Testis (tissue), 3 donors: ENCODE results near the gene KLHDC4. TPM values are rescaled to one million over a fixed set of nuclear protein-coding genes. Genes with fewer than 3 reads are reported as not detected.

ENCODE experiments used
- DNase-seq: peaks from one replicate; pipeline ENCODE4 v3.0.0-alpha.2; 2019
- H3K27ac ChIP-seq, 2 donors: fragments of 200-600 bp; sonication (generic); one replicate each; pipeline ENCODE4 v1.5.1; 2019
- H3K27me3 ChIP-seq: fragments of 200-600 bp; sonication (generic); one replicate; pipeline ENCODE4 v1.5.1; 2019
- H3K36me3 ChIP-seq: fragments of 200-600 bp; sonication (generic); one replicate; pipeline ENCODE4 v1.5.1; 2017; ENCODE audit warnings: low read depth; ENCODE audit errors: missing control alignments
- H3K4me1 ChIP-seq: fragments of 200-600 bp; sonication (generic); one replicate; pipeline ENCODE4 v1.5.1; 2019
- H3K4me3 ChIP-seq, 2 donors: fragments of 200-600 bp; sonication (generic); one replicate each; pipeline ENCODE4 v1.5.1; 2017 to 2019
- H3K9me3 ChIP-seq: fragments of 200-600 bp; sonication (generic); one replicate; pipeline ENCODE4 v1.5.1; 2017
- CTCF ChIP-seq, 3 experiments: fragments of 450-650 bp in 2 of 3; fragments of 200-600 bp in 1 of 3; sonication (generic) in 1 of 3; IDR thresholded peaks; one replicate each; pipeline ENCODE4 v1.5.1; 2016 to 2019; ENCODE audit warnings: antibody characterized with exemption in 3 of 3, mild to moderate bottlenecking in 2 of 3, moderate library complexity in 1 of 3
- POLR2A ChIP-seq: fragments of 450-650 bp; IDR thresholded peaks from one replicate; pipeline ENCODE4 v1.6.1; 2017; ENCODE audit warnings: antibody characterized with exemption, mild to moderate bottlenecking, moderate library complexity
- WGBS, 2 donors: methylation state at CpG; one replicate each; pipeline ENCODE4 v1.1.5; 2018; 5-methylcytosine and 5-hydroxymethylcytosine counted together
- intact Hi-C: fragments of 100-400 bp; cut with DNase I; formaldehyde crosslinking; loops from one replicate; pipeline ENCODE4 v1.15.1; 2023; ENCODE audit warnings: low total_unique reads
- polyA plus RNA-seq: library from polyadenylated mRNA; stranded (reverse); fragments of 350-450 nt; fragmentation: Illumina TruSeq; extraction: RNeasy Lipid Tissue Mini Kit (QIAGEN cat#74804); gene quantifications from one replicate; pipeline ENCODE4 v1.2.3, GENCODE V29; 2014; ENCODE audit warnings: low read depth, low replicate concordance; ENCODE audit not compliant: insufficient read depth
- total RNA-seq, 2 donors: library from RNA; depleted of rRNA; stranded (reverse); fragments of >200 nt; gene quantifications; one replicate each; pipeline ENCODE4 v1.2.3, GENCODE V29; 2016

KLHDC4 gene
- total and polyA plus RNA-seq, 3 donors from 2014 or later, result 60.6 to 130 (median 79.2) TPM

DNA sequence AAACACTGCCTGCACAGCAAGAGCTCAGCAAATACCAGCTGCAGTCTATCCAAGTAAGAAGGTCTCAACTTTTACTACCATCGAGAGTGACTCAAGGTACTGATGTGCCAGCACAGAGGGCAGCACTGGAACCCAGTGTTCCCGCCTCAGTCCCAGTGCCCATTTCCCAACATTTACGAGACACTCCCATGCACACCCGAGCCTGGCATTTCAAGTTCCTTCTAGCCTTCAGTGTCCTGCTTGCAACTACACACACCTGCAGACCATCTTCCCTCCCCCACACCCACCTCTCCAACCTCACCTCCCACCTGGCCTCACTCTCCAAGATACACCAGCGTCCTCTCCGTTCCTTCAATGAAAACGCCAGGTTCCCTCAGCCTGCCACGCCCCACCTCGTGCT, 3.2 kb downstream of the KLHDC4 start:
- peaks cover 7% of the 10 kb centered on the region for H3K4me1 ChIP-seq
- no peaks in the 10 kb centered on the region for H3K27me3 ChIP-seq
- no peak for DNase-seq
- no peaks in the 10 kb centered on the region for H3K9me3 ChIP-seq
- no peaks in the 10 kb centered on the region for H3K36me3 ChIP-seq
- 93 to 94% methylated on average over 9 of the region's 9 CpGs for WGBS, 2 donors
- intact Hi-C loops, result loop anchor here (10.0 kb wide), 2 partner anchors 168 to 348 kb away; no protein-coding TSS in a partner anchor
- no peak overlapping the region for H3K4me3 ChIP-seq
- H3K27ac ChIP-seq, result no peak overlapping the region
- no peak for TF ChIP-seq CTCF (IDR thresholded peaks at IDR 0.05)
- TF ChIP-seq POLR2A, result no peak

- H3K4me1 ChIP-seq, result peaks cover 7% of the 10 kb centered on the region
- no peaks in the 10 kb centered on the region for H3K27me3 ChIP-seq
- WGBS, 2 donors, result 90 to 91% methylated on average over 14 of the region's 14 CpGs
- TF ChIP-seq POLR2A (no peak), CTCF (IDR thresholded peaks at IDR 0.05) (no peak)
- H3K27ac ChIP-seq, result no peak overlapping the region
- H3K36me3 ChIP-seq, result no peaks in the 10 kb centered on the region
- no peak overlapping the region for H3K4me3 ChIP-seq
- H3K9me3 ChIP-seq, result no peaks in the 10 kb centered on the region
- intact Hi-C loops, result loop anchor here (10.0 kb wide), 2 partner anchors 167 to 347 kb away; no protein-coding TSS in a partner anchor
- DNase-seq, result no peak
Measured at GRCh38 chr16:87762071-87762571, 3.7 kb downstream of the KLHDC4 start.

- Histone ChIP-seq H3K27me3 (no peaks in the 10 kb centered on the region), H3K9me3 (no peaks in the 10 kb centered on the region), H3K36me3 (no peaks in the 10 kb centered on the region), H3K4me1 (peaks cover 7% of the 10 kb centered on the region), H3K27ac (no peak overlapping the region), H3K4me3 (no peak overlapping the region)
- WGBS, 2 donors, result 93% methylated on average over 8 of the region's 8 CpGs
- DNase-seq, result no peak
- intact Hi-C loops, result loop anchor here (10.0 kb wide), 2 partner anchors 166 to 346 kb away; no protein-coding TSS in a partner anchor
- TF ChIP-seq CTCF (IDR thresholded peaks at IDR 0.05), result no peak
- no peak for TF ChIP-seq POLR2A
Measured at GRCh38 chr16:87761060-87761459, 4.7 kb downstream of the KLHDC4 start.

DNA sequence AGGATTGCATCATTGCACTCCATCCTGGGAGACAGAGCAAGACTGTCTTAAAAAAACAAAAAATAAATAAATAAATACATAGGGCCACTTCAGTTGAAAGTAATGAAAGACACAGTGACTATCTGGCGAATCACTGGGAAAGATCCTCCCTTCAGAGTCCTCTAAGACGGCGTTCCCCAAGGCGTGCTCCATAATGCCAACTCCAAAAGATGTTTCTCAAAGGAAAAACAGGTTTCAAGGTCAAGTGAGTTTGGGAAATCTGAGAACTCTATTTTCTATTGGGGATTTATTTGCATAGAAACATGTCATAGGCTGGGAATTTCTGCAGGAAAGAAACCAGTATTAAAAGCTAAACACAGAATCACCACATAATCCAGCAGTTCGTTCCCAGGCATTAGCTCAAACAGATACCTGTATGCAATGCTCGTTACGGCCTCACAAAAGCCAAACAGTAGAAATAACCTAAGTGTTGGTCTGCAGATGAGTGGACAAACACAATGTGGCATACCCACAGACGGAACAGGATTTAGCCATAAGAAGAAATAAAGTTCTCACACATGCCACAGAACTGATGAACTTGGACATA, 7.9 kb downstream of the KLHDC4 start:
- DNase-seq, result no peak
- intact Hi-C loops, result no loop called here
- Histone ChIP-seq H3K4me3 (no peak overlapping the region), H3K27me3 (no peaks in the 10 kb centered on the region), H3K36me3 (no peaks in the 10 kb centered on the region), H3K9me3 (no peaks in the 10 kb centered on the region), H3K27ac (no peak overlapping the region), H3K4me1 (no peaks in the 10 kb centered on the region)
- WGBS, 2 donors, result 86 to 90% methylated on average over 8 of the region's 8 CpGs
- TF ChIP-seq CTCF (IDR thresholded peaks at IDR 0.05) (no peak), POLR2A (no peak)

DNA sequence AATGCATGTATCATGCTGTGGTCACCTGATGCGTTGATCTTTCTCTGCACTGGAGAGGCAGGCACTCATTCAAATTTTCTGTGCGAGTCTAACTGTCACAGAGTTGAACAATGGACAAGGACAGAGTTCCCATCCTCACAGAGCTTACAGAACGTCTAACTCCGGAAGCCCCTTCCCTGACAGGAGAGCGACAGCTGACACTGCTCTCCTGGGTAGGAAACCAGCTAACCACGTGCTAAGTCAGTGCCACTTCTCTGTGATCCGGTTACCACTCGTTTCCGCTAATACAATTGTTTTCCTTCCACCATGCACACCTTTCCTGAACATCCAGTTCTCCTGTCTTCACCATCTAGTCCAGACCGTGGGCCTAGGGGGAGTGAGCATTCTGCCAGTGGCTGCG, 11.3 kb downstream of the KLHDC4 start:
- Histone ChIP-seq H3K9me3 (no peaks in the 10 kb centered on the region), H3K27ac (no peak overlapping the region), H3K36me3 (no peaks in the 10 kb centered on the region), H3K4me3 (no peak overlapping the region), H3K27me3 (no peaks in the 10 kb centered on the region), H3K4me1 (no peaks in the 10 kb centered on the region)
- WGBS, 2 donors, result 88 to 93% methylated on average over 11 of the region's 11 CpGs
- intact Hi-C loops, result no loop called here
- no peak for DNase-seq
- TF ChIP-seq CTCF (IDR thresholded peaks at IDR 0.05) (no peak), POLR2A (no peak)
